PC-3 (cell line): Measurements from ENCODE around the gene SERPINB5.

ENCODE experiments used
- EZH2phosphoT487 ChIP-seq: fragments of 300-600 bp; sonication (generic); IDR thresholded peaks from 2 replicates; pipeline ENCODE4 v1.6.1; 2018; ENCODE audit warnings: mild to moderate bottlenecking, antibody characterized with exemption, low read length, borderline replicate concordance
- TF ChIP-seq, protein P1 (sequence below): fragments of 300-600 bp; sonication (generic); conservative IDR thresholded peaks from 2 replicates; pipeline ENCODE4 v1.5.1; 2017; ENCODE audit warnings: antibody characterized with exemption, low read depth, mild to moderate bottlenecking, low read length

DNA sequence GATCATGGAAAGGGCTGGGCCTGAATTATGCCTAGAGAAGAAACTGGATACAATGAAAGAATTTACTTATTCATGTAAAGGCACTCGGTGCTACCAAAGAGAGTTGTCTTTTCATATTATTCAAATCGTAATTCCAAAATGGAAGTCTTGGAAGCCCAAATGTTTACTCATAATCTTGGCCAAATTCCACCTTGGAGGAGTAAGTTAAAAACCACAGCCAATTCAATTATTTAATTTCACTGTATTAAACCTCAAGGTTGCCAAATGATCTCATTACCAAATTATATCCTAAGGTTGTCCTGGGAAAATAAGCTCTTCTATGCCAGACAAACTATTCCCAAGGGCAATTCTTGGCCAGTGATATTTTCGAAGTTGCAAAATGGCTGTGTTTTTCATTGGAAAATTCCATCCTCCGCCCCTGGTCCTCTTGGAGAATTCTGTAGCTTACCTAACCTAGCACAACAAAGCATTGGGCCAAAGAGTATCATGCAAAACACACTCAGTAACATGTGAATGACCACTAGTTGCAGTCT, 43.4 kb upstream of the SERPINB5 start:
- TF ChIP-seq EZH2phosphoT487: no peak
- TF ChIP-seq, protein P1, sequence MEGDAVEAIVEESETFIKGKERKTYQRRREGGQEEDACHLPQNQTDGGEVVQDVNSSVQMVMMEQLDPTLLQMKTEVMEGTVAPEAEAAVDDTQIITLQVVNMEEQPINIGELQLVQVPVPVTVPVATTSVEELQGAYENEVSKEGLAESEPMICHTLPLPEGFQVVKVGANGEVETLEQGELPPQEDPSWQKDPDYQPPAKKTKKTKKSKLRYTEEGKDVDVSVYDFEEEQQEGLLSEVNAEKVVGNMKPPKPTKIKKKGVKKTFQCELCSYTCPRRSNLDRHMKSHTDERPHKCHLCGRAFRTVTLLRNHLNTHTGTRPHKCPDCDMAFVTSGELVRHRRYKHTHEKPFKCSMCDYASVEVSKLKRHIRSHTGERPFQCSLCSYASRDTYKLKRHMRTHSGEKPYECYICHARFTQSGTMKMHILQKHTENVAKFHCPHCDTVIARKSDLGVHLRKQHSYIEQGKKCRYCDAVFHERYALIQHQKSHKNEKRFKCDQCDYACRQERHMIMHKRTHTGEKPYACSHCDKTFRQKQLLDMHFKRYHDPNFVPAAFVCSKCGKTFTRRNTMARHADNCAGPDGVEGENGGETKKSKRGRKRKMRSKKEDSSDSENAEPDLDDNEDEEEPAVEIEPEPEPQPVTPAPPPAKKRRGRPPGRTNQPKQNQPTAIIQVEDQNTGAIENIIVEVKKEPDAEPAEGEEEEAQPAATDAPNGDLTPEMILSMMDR: no peak
